GM18508 (cell line): ENCODE data around the gene SALL3.
"Not testable (repeated sequence)": the region's sequence is repeated elsewhere in the genome, so short reads cannot be mapped to it uniquely, and the experiment has no call there.

ENCODE experiments used
- ATAC-seq: cut with Tn5 transposase; IDR thresholded peaks from one replicate; pipeline ENCODE4 v1.9.1; 2021; ENCODE audit warnings: moderate number of reproducible peaks; ENCODE audit not compliant: insufficient read depth, unreplicated experiment

SALL3 gene

DNA sequence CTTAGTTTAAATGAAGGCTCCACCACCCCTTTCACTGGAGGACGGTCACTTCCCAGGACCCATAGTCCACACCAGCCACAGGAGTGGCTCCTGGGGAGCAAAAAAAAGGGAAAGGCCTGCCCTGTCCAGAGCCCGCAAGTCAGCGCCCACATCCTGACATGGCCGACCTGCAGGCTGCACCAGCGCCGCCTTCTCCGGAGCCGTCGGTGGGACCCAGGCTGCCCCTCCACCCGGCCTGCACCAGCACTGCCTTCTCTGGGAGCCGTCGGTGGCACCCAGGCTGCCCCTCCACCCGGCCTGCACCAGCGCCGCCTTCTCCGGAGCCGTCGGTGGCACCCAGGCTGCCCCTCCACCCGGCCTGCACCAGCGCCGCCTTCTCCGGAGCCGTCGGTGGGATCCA lies 14.9 kb upstream of the SALL3 start:
- not testable (repeated sequence) for ATAC-seq

DNA sequence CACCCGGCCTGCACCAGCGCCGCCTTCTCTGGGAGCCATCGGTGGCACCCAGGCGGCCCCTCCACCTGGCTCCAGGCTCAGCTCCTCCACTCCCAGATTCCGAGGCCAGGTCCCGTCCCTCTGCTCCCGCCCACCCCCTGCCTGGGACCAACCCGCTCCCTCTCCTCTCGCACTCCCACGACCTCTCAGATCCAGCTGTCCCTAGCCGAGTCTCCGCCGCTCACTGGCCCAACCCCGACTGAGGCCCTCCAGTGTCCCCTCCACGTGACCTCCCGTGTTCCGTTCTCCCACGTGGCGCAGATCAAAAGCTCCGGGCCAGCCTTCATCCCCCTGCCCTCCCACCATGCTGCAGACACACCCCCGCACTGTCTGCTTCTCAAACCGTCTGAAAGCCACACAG lies 14.4 kb upstream of the SALL3 start:
- ATAC-seq: no peak

GRCh38 chr18:78965917-78966792 lies 13.5 kb upstream of the SALL3 start:
- ATAC-seq: no peak

- ATAC-seq: no peak
Measured at GRCh38 chr18:78966793-78967106, 12.9 kb upstream of the SALL3 start.

- ATAC-seq: no peak
Measured at GRCh38 chr18:78967692-78968091, 11.9 kb upstream of the SALL3 start.

GRCh38 chr18:78969574-78970315 lies 9.9 kb upstream of the SALL3 start:
- ATAC-seq: no peak

GRCh38 chr18:78970774-78971333 lies 8.8 kb upstream of the SALL3 start:
- no peak for ATAC-seq

GRCh38 chr18:78971511-78972245 lies 7.9 kb upstream of the SALL3 start:
- no peak for ATAC-seq

DNA sequence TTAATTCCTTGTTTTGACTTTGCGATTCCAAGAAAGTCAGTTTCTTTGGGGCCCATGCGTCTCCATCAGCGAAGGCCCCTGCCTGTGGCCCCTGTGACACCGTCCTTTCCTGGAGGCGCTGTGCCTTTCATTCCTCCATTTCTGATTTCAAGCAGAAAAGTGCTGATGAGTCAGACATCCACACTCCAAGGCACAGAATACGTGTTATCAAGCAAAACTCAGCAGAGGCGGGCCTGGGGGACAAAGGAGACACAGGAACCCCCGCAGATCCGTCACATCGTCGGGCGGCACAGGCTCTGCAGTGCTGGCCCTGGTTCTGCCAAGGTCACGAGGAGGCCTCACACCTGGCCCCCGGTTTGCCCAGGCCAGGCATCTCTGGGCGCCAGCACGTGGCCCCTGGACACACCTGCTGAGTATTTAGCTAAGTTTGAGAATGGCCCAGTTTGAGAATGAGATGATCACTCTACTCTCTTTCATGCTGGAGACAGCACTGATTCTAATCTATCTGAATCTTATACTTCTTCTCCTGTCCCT lies 7.2 kb upstream of the SALL3 start:
- no peak for ATAC-seq

- ATAC-seq: no peak
Measured at GRCh38 chr18:78972930-78973331, 6.7 kb upstream of the SALL3 start.

DNA sequence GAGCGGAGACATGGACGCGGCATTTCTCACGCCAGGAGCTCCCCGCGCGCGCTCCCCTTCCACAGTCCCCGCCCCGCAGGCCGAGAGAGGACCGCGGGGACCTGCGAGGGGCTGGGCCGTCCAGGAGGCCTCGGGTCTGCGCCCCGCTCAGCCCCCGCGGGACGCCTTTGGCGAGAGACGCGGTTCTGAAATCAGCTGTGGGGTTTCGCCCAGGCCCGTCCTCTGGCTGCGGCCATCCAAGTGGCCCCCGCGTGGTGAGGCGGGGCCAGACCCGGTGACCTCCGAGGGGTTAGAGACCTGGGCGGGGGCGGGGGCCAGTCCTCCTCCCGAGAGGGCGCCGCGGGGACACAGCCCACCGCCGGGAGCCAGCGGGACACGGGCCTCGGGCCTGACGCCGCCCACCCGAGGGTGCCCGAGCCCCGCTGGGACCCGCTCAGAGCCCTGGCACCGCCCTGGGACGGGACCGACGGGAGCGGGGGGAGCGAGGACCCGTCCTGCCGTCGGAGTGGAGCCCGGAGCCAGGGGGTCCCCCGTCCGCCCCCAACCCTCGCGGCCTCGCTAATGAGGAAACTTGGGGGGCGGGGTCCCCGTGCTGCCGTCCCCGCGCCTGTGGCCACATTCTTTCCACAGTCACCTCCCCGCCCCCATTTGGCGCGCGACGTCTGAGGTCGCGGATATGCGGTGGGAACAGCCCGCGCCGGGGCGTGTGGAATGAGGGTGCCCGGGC lies 6.1 kb upstream of the SALL3 start:
- ATAC-seq: no peak

DNA sequence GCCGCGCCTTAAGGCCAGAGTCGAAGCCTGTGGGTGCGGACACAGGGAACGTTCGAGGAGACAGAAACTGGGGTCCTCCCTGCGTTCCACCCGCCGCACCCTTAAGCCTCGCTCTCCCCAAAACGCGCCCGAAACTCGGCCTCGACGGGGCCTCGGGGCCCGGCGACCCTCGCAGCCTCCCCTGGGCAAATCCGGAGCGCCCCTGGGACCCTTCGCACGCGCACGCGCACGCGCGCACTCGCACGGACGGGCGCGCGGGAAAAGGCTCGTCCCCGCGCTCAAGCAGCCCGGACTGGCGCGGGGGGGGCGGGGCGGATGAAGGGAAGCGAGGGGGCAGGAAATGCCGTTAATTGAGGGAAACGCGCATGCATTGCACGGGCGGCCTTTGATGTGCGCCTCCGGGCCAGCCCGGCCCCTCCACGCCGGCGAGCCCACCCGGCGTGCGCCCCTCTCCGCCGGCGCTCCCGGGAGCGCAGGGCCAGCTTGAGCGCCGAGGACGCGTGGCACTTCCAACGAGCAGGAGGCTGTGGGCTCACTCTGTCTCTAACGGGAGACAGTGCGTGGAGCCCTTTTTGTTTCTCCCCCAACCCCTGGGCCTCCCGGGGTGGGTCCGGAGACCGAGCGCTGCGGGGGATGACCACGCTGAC lies 5.4 kb upstream of the SALL3 start:
- ATAC-seq: no peak

DNA sequence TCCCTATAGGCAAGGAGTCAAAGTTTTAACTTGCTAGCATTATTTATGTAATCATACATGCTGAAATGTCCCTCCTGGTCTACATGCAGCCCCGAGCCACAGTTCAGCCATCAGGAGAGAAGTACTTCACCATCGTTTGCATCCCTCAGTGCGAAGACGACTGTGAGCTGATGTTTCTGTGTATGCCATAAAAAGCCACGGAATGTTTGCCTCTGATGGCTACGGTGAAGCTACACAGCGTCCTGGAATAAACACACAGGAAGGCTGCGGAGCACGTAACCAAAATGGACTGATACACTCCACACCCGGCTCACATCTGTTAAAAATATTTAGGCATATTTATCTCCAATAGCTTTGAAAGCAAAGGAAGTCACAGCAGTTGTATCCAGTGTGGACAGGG lies 4.3 kb upstream of the SALL3 start:
- ATAC-seq: no peak

GRCh38 chr18:78975699-78976335 lies 3.8 kb upstream of the SALL3 start:
- no peak for ATAC-seq

GRCh38 chr18:78976765-78977636 lies 2.6 kb upstream of the SALL3 start:
- no peak for ATAC-seq

DNA sequence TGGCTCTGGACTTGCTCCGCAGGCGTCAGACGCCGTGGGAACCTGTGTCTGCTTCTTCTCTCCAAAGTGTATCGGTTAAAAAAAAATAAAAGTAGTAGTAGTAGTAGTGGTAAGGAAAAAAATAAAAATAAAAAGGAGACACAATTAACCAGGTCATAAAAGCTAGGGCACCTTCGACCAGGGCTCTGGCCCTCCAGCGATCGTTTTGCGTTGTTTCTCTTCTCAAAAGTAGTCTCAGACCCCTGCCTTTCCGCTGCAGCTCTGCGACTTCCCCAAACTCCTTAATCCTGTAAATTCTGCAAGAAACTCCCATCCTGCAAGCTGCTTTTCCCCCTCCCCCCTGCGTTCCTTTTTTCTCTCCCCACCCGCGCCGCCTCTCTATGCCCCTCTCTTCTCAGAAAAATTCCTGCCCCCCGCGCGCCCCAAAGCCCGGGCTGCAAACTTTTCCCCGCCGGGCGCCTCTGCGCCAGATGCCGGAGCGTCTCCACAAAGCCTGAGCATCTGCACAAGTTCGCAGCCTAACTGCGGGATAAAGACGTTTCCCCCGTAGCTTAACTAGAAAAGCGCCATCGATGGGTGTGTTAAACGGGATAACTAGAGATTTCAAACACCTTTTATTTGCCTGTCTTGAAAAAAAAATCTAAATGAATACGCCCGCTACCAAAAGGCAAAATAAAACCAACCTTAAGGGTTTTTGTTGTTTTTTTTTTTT lies 1.8 kb upstream of the SALL3 start:
- no peak for ATAC-seq

- ATAC-seq: no peak
Measured at GRCh38 chr18:78978349-78979055, 1.1 kb upstream of the SALL3 start.
